HAP-1 (cell line): ENCODE results near the gene ZSWIM1.

ENCODE experiments used
- DNase-seq, 2 experiments: peaks; one replicate each; pipeline ENCODE4 v3.0.0-alpha.2; 2016 to 2020; ENCODE audit warnings: low spot score in 2 of 2
- H3K27me3 ChIP-seq: fragments of 250-450 bp; sonication (Bioruptor Pico); 2 replicates; pipeline ENCODE4 v1.5.1; 2020; ENCODE audit warnings: low read depth, mild to moderate bottlenecking, moderate library complexity
- H3K36me3 ChIP-seq: fragments of 250-450 bp; sonication (Bioruptor Pico); replicated peaks from 2 replicates; pipeline ENCODE4 v1.5.1; 2020; ENCODE audit warnings: mild to moderate bottlenecking
- H3K4me1 ChIP-seq: fragments of 250-450 bp; sonication (Bioruptor Pico); 2 replicates; pipeline ENCODE4 v1.5.1; 2020; ENCODE audit warnings: mild to moderate bottlenecking
- H3K4me3 ChIP-seq: fragments of 250-450 bp; sonication (Bioruptor Pico); 2 replicates; pipeline ENCODE4 v1.5.1; 2020; ENCODE audit warnings: mild to moderate bottlenecking, moderate library complexity
- H3K9me3 ChIP-seq: fragments of 250-450 bp; sonication (Bioruptor Pico); 2 replicates; pipeline ENCODE4 v1.5.1; 2020; ENCODE audit warnings: mild to moderate bottlenecking, moderate library complexity
- in situ Hi-C: fragments of 300-500 bp; cut with MboI; formaldehyde crosslinking; loops from 3 replicates; pipeline ENCODE4 v1.14.3; 2020; ENCODE audit warnings: low sequenced_read_pairs, inconsistent platforms, mixed read lengths

The ZSWIM1 gene

DNA sequence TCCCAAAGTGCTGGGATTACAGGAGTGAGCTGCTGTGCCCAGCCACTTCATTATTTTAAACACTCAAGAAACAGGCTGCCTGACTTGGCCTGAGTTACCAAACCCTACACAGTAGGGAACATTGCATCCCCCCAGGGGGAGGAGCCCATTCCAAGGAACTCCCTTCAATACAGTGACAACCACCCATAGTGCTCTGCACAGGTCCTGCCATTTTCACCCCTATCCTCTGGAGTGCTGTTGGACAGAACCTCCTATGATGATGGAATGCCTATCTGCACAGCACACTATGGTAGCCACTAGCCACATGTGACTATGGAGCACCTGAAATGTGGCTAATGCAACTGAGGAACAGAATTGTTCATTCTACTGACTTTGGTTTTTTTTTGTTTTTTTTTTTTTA lies 35.6 kb upstream of the ZSWIM1 start:
- in situ Hi-C loops = no loop called here
- Histone ChIP-seq H3K27me3 (no peaks in the 10 kb centered on the region), H3K4me1 (no peaks in the 10 kb centered on the region), H3K4me3 (no peak overlapping the region), H3K9me3 (no peaks in the 10 kb centered on the region), H3K36me3 (peaks cover 49% of the 10 kb centered on the region)
- DNase-seq = no peak

DNA sequence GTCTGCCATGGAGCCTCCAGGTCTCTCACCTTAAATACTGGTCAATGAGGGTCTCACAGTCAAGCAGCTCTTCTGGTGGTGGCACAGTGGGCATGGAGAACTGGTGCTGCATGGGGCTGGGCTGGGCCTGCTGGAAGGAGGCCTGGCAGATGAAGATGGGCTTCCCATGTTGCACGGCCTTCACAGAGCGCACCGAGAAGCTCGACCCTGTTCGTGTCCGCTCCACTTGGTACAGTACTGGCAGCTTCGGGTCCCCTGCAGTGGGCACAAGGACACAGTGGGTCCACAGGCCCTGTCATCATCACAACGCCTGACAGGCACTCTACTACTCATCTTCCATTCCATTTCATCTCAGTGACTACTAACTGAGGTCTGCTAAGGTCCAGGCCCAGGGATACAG lies 32.6 kb upstream of the ZSWIM1 start:
- in situ Hi-C loops = no loop called here
- H3K27me3 ChIP-seq = no peaks in the 10 kb centered on the region
- no peak for DNase-seq
- H3K36me3 ChIP-seq = peaks cover 36% of the 10 kb centered on the region
- no peaks in the 10 kb centered on the region for H3K4me1 ChIP-seq
- H3K4me3 ChIP-seq = no peak overlapping the region
- H3K9me3 ChIP-seq = no peaks in the 10 kb centered on the region

DNA sequence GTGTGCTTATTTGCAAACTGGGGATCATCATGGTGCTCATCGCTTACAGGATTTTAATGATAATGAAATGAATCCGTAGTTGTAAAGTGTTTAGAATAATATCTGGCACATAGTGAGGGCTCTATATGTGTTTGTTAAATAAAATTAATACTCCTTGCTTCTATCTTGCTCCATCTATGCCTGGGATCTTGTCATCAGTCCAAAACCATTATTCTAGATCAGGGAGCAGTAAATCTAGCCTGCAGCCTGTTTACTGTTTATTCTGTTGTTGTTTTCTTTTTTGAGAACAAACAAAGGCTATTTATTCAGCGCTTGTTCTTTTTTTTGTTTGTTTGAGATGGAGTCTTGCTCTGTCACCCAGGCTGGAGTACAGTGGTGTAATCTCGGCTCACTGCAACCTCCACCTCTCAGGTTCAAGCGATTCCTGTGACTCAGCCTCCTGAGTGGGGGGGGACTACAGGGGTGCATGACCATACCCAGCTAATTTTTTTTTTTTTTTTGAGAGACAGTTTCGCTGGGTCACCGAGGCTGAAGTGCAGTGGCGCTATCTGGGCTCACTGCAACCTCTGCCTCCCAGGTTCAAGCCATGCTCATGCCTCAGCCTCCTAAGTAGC lies 32.0 kb upstream of the ZSWIM1 start:
- H3K36me3 ChIP-seq = peaks cover 31% of the 10 kb centered on the region
- H3K4me3 ChIP-seq = no peak overlapping the region
- in situ Hi-C loops = no loop called here
- H3K4me1 ChIP-seq = no peaks in the 10 kb centered on the region
- no peaks in the 10 kb centered on the region for H3K27me3 ChIP-seq
- no peak for DNase-seq
- no peaks in the 10 kb centered on the region for H3K9me3 ChIP-seq

DNA sequence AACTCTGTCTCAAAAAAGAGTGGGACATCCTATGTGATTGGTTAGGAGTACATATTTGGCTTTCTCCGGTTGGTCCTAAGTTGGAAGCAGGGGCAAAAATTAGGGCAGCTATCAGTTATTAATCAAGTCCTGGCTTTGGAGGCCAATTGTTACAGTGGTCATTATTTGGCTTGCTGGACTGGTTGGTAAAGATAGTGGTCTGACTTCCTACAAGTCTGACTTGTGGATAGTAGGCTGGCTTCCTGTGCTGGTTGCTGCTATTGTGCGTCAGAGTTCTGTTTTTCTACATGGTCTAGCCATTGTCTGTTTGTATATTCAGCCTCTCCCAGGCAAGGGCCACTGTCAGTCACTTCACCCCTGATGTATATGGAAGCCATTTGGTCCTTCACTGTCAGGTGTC lies 30.8 kb upstream of the ZSWIM1 start:
- peaks cover 27% of the 10 kb centered on the region for H3K36me3 ChIP-seq
- in situ Hi-C loops = no loop called here
- no peaks in the 10 kb centered on the region for H3K27me3 ChIP-seq
- H3K4me1 ChIP-seq = no peaks in the 10 kb centered on the region
- no peak overlapping the region for H3K4me3 ChIP-seq
- DNase-seq = no peak
- H3K9me3 ChIP-seq = no peaks in the 10 kb centered on the region

DNA sequence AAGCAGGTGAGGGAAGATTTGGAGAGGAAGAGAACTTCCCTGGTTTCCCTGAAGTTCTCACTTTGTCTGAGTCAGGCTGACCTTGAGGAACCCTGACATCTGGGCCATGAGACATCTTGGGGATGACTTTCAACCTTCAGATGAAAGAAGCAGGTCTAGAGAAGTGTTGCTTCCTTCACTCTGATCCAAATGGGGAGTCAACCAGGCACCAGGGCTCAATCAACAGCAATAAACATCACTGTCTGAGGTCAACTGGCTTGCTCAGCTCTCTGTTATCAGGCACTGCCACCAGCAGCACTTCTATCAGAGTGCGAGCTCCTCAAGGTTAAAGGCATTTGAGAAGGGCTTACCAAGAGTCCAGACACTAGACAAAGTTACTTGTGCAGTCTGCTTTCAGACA lies 30.1 kb upstream of the ZSWIM1 start:
- H3K4me3 ChIP-seq = no peak overlapping the region
- no peaks in the 10 kb centered on the region for H3K9me3 ChIP-seq
- no peaks in the 10 kb centered on the region for H3K4me1 ChIP-seq
- no peak for DNase-seq
- peaks cover 22% of the 10 kb centered on the region for H3K36me3 ChIP-seq
- no peaks in the 10 kb centered on the region for H3K27me3 ChIP-seq
- in situ Hi-C loops = no loop called here

DNA sequence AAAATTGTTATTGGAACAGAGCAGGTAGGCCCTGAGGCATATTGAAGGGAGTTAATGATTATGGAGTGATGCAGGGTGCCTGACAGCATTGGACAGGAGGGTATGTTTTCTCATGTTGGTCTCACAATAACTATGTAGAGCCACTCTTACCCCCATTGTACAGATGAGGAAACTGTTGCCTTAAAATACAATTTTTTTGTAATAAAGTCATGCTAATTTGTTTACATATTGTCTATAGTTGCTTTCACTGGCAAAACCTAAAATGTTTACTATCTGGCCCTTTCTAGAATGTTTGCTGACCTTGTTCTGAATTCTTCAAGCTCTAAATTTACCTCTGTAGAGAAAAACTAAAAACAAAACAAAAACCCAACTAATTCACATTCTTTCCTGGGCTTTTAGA lies 29.5 kb upstream of the ZSWIM1 start:
- in situ Hi-C loops = no loop called here
- Histone ChIP-seq H3K4me3 (no peak overlapping the region), H3K9me3 (no peaks in the 10 kb centered on the region), H3K36me3 (peaks cover 16% of the 10 kb centered on the region), H3K4me1 (peaks cover 4% of the 10 kb centered on the region), H3K27me3 (no peaks in the 10 kb centered on the region)
- DNase-seq = no peak

DNA sequence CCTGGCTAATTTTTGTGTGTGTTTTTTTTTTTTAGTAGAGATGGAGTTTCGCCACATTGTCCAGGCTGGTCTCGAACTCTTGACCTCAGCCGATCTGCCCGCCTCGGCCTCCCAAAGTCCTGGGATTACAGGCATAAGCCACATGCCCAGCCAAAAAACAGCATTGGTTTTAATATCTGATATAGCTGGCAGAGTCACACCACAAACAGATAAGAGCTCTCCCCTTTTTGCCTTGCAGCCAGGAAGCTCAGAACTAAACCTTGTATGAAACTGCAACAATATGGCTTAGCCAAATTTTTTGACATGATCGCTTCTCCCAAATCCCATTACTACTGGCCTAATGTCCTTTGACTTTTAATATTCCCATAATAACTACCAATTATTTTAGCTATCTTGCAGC lies 28.7 kb upstream of the ZSWIM1 start:
- Histone ChIP-seq H3K9me3 (no peaks in the 10 kb centered on the region), H3K36me3 (peaks cover 16% of the 10 kb centered on the region), H3K27me3 (no peaks in the 10 kb centered on the region), H3K4me1 (peaks cover 7% of the 10 kb centered on the region), H3K4me3 (no peak overlapping the region)
- DNase-seq = no peak
- in situ Hi-C loops = no loop called here

DNA sequence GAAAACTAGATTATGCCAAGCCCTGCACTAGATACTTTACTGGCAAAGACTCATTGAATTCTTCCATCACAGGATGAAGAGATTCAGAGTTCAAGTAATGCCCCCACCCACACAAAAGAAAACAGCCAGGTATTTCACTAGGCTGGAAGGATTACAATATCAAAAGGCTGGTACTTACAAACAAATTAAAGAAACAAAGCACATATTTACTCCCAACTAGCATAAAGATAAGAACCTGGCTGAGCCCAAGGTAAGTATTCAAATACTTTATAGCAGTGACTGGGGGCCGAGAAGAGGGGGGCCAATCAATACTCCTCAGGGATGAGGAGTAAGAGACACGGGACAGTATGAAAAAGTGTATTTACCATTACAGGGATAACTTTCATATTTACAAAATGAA lies 27.5 kb upstream of the ZSWIM1 start:
- Histone ChIP-seq H3K4me3 (no peak overlapping the region), H3K9me3 (no peaks in the 10 kb centered on the region), H3K27me3 (no peaks in the 10 kb centered on the region), H3K4me1 (peaks cover 13% of the 10 kb centered on the region), H3K36me3 (peaks cover 11% of the 10 kb centered on the region)
- in situ Hi-C loops = no loop called here
- DNase-seq = no peak

DNA sequence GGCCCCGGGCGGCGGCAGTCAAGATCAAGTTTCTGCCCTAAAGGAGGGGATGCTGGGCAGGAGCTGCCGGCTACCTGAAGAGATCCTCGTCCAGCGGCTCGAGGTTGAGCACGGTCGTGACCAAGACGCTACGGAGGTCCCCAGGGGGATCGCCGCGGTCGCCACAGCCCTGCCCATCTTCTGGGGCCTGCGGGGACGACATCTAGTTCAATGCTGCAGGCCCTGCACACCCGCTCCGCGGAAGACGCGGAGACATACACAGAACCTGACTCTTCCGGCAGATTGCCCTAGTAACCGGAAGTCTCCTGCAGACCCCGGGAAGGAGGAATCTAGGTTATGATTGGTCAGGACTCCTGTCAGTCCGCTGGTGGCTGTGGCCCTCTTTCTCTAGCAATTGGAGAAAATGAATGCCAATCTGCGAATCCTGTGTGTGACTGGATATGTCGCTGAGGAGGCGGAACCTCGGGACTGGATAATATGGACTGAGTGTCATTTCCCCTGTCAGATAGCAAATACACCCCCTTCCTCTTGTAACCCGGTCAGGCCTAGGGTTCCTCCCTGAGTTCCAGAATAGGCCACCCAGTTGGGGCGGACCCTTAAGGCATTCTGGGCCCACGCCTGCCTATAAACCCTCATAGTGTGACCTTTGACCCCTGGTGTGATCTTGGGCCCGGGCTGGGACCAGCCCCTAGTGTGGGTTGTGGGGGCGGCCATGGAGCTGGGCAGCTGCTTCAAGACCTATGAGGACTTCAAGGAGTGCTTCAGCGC lies 23.7 kb upstream of the ZSWIM1 start, which contains the start of the genes ACOT8 and ZSWIM3:
Gene ACOT8, minus strand, starts transcription at position 279 of the 768 bp plus-strand sequence. Its CDS starts 77 bp downstream, at position 202.
Gene ZSWIM3, plus strand, starts transcription at position 501 of the 768 bp plus-strand sequence. Its CDS starts 212 bp downstream, at position 713.
- Histone ChIP-seq H3K4me1 (peaks cover 17% of the 10 kb centered on the region), H3K36me3 (peaks cover 9% of the 10 kb centered on the region; the same call in 1 of the 2 replicates), H3K4me3 (peak within 1 kb of the TSS; percentile 76), H3K9me3 (no peaks in the 10 kb centered on the region), H3K27me3 (no peaks in the 10 kb centered on the region)
- in situ Hi-C loops = no loop called here
- DNase-seq = peak; percentile 99

DNA sequence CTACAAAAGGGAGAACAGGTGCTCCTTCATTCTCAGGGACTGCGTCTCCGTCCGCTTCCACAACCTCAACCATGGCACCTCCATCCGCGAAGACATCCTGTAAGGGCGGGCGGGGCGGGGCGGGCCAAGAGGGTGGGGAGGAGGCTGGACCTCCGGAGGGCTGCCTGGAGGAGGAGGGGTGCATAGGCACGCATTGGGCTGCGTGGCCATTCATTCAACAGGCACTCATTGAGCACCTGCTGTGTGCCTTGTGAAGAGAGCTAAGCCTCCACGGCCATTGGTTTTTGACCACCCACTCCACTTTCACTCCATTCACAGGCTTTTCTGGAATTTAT lies 23.2 kb upstream of the ZSWIM1 start:
- DNase-seq = peak in 1 of 2 experiments; percentile 47
- H3K36me3 ChIP-seq = 0 out of 2 replicates have a peak, but pooled peaks cover 7% of the 10 kb centered on the region
- no peaks in the 10 kb centered on the region for H3K9me3 ChIP-seq
- in situ Hi-C loops = no loop called here
- no peaks in the 10 kb centered on the region for H3K27me3 ChIP-seq
- H3K4me3 ChIP-seq = peak overlapping the region; percentile 76
- peaks cover 17% of the 10 kb centered on the region for H3K4me1 ChIP-seq

DNA sequence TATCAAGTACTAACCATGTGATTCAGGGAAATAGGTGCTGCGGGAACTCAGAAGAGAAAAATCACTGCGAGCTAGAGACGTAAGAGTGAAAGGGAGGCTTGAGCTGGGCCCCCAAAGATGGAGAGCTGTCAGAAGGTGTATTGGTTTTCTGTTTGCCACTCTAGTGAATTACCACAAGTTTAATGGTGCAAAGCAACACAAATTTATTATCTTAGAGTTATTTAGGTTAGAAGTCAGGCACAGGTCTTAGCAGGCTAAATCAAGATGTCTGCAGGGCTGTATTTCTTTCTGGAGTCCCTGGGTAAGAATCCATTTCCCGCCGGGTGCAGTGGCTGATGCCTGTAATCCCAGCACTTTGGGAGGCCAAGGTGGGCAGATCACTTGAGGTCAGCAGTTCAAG lies 21.1 kb upstream of the ZSWIM1 start:
- H3K4me1 ChIP-seq = peaks cover 17% of the 10 kb centered on the region
- 0 out of 2 replicates have a peak, but pooled peaks cover 3% of the 10 kb centered on the region for H3K36me3 ChIP-seq
- no peak overlapping the region for H3K4me3 ChIP-seq
- in situ Hi-C loops = no loop called here
- no peak for DNase-seq
- H3K27me3 ChIP-seq = no peaks in the 10 kb centered on the region
- H3K9me3 ChIP-seq = no peaks in the 10 kb centered on the region

DNA sequence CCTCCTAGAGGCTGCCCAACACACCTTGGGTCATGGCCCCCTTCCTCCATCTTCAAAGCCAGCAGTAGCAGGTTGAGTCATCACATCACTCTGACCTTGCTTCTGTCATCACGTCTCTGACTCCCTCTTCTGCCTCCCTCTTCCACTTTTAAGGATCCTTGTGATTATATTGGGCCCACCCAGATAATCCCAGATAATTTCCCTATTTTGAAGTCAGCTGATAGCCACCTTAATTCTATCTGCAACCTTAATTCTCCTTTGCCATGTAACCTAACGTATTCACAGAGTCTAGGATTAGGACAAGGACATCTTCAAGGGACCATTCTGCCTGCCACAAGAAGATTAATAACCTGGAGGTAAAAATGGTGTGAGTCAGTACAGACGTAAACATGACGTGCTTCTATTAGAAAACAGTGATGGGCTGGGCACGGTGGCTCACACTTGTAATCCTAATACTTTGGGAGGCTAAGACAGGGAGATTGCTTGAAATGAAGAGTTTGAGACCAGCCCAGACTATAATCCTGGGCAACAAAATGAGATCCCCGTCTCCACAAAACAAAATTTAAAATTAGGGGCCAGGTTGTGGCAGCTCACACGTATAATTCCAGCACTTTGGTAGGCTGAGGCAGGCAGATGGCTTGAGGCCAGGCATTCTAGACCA lies 20.3 kb upstream of the ZSWIM1 start:
- H3K9me3 ChIP-seq = no peaks in the 10 kb centered on the region

DNA sequence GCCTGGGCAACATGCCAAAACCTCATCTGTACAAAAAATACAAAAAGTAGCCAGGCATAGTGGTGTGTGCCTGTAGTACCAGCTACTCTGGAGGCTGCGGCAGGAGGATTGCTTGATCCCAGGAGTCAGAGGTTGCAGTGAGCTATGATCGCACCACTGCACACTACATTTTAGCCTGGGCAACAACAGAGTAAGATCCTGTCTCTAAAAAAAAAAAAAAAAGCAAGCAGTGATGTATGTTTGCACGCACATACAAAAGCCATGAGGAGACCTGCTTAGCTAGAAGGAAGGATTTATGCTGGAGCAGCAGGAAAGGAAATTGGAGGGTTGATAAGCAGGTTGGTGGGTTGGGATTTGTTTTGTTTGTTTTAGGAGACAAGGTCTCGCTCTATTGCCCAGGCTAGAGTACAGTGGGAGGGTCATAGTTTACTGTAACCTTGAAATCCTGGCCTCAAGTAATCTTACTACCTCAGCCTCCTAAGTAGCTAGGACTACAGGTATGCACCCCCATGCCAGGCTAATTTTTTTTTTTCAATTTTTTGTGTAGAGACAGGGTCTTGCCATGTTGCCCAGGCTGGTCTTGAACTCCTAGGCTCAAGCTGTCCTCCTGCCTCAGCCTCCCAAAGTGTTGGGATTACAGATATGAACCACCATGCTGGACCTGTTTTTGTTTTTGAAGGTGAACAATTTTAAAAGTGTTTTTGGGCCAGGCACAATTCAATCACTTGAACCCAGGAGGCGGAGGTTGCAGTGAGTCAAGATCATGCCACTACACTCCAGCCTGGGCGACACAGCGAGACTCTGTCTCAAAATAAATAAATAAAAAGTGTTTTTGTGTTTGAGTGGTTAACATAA lies 19.6 kb upstream of the ZSWIM1 start:
- DNase-seq = peak in 1 of 2 experiments; percentile 49
- peaks cover 25% of the 10 kb centered on the region for H3K4me1 ChIP-seq
- in situ Hi-C loops = no loop called here

More for the DNA sequence above, 20.3 kb upstream of the ZSWIM1 start:
- Histone ChIP-seq H3K4me1 (peaks cover 21% of the 10 kb centered on the region), H3K4me3 (no peak overlapping the region), H3K27me3 (no peaks in the 10 kb centered on the region), H3K36me3 (no peaks in the 10 kb centered on the region)
- DNase-seq = no peak
- in situ Hi-C loops = no loop called here

More for the DNA sequence above, 19.6 kb upstream of the ZSWIM1 start:
- Histone ChIP-seq H3K4me3 (no peak overlapping the region), H3K27me3 (no peaks in the 10 kb centered on the region), H3K9me3 (no peaks in the 10 kb centered on the region), H3K36me3 (no peaks in the 10 kb centered on the region)
